Hypothalamus (tissue), 51 donors: ENCODE data around the gene CNTNAP1.
"Not testable (repeated sequence)": the region's sequence is repeated elsewhere in the genome, so short reads cannot be mapped to it uniquely, and the experiment has no call there.

Experiments
- DNase-seq, 51 donors: peaks; one replicate each; lab custom pipeline; 2025; lab: John Stamatoyannopoulos, UW

The CNTNAP1 gene

GRCh38 chr17:42681976-42682721, at the start of gene CNTNAP1:
TSS of gene CNTNAP1 (plus strand) at chr17:42682531. CDS start at chr17:42682830, 299 bp downstream.
- peak in 42 of 51 donors; percentile 8 to 78 (median 50) for DNase-seq

- no peak for DNase-seq
Observed at GRCh38 chr17:42632949-42633444, 49.3 kb upstream of the CNTNAP1 start.

- DNase-seq, result no peak
Observed at GRCh38 chr17:42639525-42640113, 42.7 kb upstream of the CNTNAP1 start.

GRCh38 chr17:42640121-42640520, 42.2 kb upstream of the CNTNAP1 start:
- no peak for DNase-seq

GRCh38 chr17:42642336-42642735, 40.0 kb upstream of the CNTNAP1 start:
- DNase-seq, result no peak

- no peak for DNase-seq
Observed at GRCh38 chr17:42647778-42648177, 34.6 kb upstream of the CNTNAP1 start.

GRCh38 chr17:42651392-42651791, 30.9 kb upstream of the CNTNAP1 start:
- no peak for DNase-seq

- peak in 35 of 51 donors; percentile 8 to 74 (median 46) for DNase-seq
Observed at GRCh38 chr17:42653179-42654124, 28.9 kb upstream of the CNTNAP1 start.

GRCh38 chr17:42655528-42655927, 26.8 kb upstream of the CNTNAP1 start:
- DNase-seq, result no peak

GRCh38 chr17:42657824-42658588, 24.3 kb upstream of the CNTNAP1 start:
- DNase-seq, result no peak

GRCh38 chr17:42659079-42659931, 23.0 kb upstream of the CNTNAP1 start, which contains the start of gene TUBG2:
TSS of gene TUBG2 (plus strand) at chr17:42659284. CDS start at chr17:42659504, 220 bp downstream.
- DNase-seq, result peak; percentile 21 to 95 (median 80)

GRCh38 chr17:42659932-42660274, 22.4 kb upstream of the CNTNAP1 start:
- DNase-seq, result not testable (repeated sequence)

- DNase-seq, result no peak
Observed at GRCh38 chr17:42660692-42661345, 21.5 kb upstream of the CNTNAP1 start.

GRCh38 chr17:42665581-42666001, 16.7 kb upstream of the CNTNAP1 start:
- no peak for DNase-seq

GRCh38 chr17:42666126-42666525, 16.2 kb upstream of the CNTNAP1 start:
- not testable (repeated sequence) for DNase-seq

- peak in 6 of 51 donors; percentile 17 to 45 (median 30) for DNase-seq
Observed at GRCh38 chr17:42667088-42667951, 15.0 kb upstream of the CNTNAP1 start.

GRCh38 chr17:42669705-42669976, 12.7 kb upstream of the CNTNAP1 start:
- DNase-seq, result no peak
